AG04450 (cell line): Measurements from ENCODE around the gene KCNK13. TPM values are rescaled to one million over a fixed set of nuclear protein-coding genes. Genes with fewer than 3 reads are reported as not detected.
"Not testable (repeated sequence)": the region's sequence is repeated elsewhere in the genome, so short reads cannot be mapped to it uniquely, and the experiment has no call there.

Source experiments
- CTCF ChIA-PET: fragments of 300-600, 350-600 bp; formaldehyde crosslinking; extraction: SDS; loops from one replicate; lab custom pipeline; 2022; ENCODE audit warnings: antibody characterized with exemption, inconsistent platforms; lab: Charles Lee
- POLR2A ChIA-PET: fragments of 350-600 bp; formaldehyde crosslinking; extraction: SDS; loops from one replicate; lab custom pipeline; 2021; ENCODE audit warnings: antibody characterized with exemption, inconsistent platforms; lab: Yijun Ruan, JAX
- DNase-seq: peaks from one replicate; pipeline ENCODE4 v3.0.0-alpha.2; 2011; ENCODE audit warnings: low read depth, low spot score
- H3K27ac ChIP-seq: one replicate; pipeline ENCODE4 v1.5.1; 2012; ENCODE audit warnings: low read depth, low read length, control low read depth
- H3K27me3 ChIP-seq: one replicate; pipeline ENCODE4 v1.6.0; 2012; ENCODE audit warnings: low read length; ENCODE audit not compliant: control insufficient read depth, insufficient read depth
- H3K4me3 ChIP-seq: 2 replicates; pipeline ENCODE4 v1.5.1; 2011; ENCODE audit warnings: mild to moderate bottlenecking, low read depth, low read length, control low read depth
- H3K9me3 ChIP-seq: 2 replicates; pipeline ENCODE4 v1.5.1; 2012; ENCODE audit warnings: low read length; ENCODE audit not compliant: control insufficient read depth, insufficient read depth
- polyA plus RNA-seq: library from polyadenylated mRNA; depleted of rRNA; stranded (reverse); fragments of >200 nt; gene quantifications from 2 replicates; pipeline ENCODE4 v1.2.3, GENCODE V29; 2011
- TF ChIP-seq, protein P1 (sequence below): IDR thresholded peaks from 2 replicates; pipeline ENCODE4 v1.5.1; 2011; ENCODE audit warnings: low read depth, low read length, control low read depth, inconsistent platforms

The KCNK13 gene
- polyA plus RNA-seq, 1 experiment, result not detected

DNA sequence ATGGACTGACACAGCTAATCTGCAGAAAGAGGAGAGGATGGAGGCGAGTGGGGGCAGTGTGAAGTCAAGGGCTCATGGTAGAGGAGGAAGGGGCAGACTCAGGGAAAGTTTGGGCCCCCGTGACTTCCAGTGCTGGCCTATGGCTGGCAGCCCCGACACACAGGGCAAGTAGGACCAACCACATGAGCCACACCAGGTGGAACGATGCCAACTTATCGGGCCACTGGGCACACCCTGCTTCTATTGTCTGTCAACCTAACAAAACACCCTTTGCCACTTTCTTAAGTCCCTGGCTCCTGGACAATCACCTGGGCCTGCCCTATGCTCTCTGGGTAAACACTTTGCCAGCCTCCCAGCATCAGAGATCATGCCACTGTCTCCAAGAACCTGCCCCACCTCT is 129.4 kb downstream of the KCNK13 start:
- ChIA-PET POLR2A (no interaction called here), CTCF (no interaction called here)
- no peak overlapping the region for H3K4me3 ChIP-seq
- H3K27ac ChIP-seq, result no peak overlapping the region
- no peak for DNase-seq
- H3K27me3 ChIP-seq, result peaks cover 4% of the 10 kb centered on the region
- H3K9me3 ChIP-seq, result no peaks in the 10 kb centered on the region
- TF ChIP-seq, protein P1, sequence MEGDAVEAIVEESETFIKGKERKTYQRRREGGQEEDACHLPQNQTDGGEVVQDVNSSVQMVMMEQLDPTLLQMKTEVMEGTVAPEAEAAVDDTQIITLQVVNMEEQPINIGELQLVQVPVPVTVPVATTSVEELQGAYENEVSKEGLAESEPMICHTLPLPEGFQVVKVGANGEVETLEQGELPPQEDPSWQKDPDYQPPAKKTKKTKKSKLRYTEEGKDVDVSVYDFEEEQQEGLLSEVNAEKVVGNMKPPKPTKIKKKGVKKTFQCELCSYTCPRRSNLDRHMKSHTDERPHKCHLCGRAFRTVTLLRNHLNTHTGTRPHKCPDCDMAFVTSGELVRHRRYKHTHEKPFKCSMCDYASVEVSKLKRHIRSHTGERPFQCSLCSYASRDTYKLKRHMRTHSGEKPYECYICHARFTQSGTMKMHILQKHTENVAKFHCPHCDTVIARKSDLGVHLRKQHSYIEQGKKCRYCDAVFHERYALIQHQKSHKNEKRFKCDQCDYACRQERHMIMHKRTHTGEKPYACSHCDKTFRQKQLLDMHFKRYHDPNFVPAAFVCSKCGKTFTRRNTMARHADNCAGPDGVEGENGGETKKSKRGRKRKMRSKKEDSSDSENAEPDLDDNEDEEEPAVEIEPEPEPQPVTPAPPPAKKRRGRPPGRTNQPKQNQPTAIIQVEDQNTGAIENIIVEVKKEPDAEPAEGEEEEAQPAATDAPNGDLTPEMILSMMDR, result no peak

DNA sequence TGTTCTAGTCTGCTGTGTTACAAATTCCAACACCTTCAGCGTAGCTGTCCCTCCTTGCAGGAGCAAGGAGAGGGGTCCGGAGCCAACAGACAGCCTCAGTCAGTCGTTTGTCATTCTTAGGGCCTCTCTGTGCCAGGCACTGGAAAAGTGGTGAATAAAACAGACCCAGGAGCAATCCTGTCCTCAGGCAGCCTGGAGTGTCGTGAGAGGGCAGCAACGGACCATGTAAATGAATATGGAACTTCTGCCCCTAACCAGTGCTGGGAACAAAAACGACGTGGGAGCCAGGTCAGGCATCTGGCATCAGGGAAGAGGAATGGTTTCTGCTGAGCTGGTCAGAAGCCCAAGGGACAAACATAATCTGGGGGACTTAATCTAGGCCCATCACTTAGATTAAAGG is 129.8 kb downstream of the KCNK13 start:
- ChIA-PET POLR2A (no interaction called here), CTCF (no interaction called here)
- no peak for DNase-seq
- Histone ChIP-seq H3K27ac (no peak overlapping the region), H3K27me3 (peaks cover 4% of the 10 kb centered on the region), H3K9me3 (no peaks in the 10 kb centered on the region), H3K4me3 (no peak overlapping the region)
- TF ChIP-seq, protein P1, result no peak

DNA sequence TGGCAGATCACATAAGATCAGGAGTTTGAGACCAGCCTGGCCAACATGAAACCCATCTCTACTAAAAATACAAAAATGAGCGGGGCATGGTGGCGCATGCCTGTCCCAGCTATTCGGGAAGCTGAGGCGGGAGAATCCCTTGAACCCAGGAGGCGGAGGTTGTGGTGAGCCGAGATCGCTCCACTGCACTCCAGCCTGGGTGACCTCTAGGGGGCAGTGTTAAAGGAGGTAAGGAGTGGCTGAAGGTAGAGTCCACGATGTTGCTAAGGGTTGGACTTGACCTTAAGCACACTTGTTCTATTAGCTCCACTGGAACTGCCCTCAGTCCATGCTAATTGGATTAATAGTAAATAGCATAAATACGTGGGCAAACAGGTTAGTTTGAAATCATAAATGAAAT is 132.1 kb downstream of the KCNK13 start:
- Histone ChIP-seq H3K27ac (no peak overlapping the region), H3K27me3 (peaks cover 4% of the 10 kb centered on the region), H3K4me3 (no peak overlapping the region), H3K9me3 (no peaks in the 10 kb centered on the region)
- TF ChIP-seq, protein P1, result peak; percentile 26
- POLR2A ChIA-PET, result no interaction called here
- CTCF ChIA-PET, result no interaction called here
- DNase-seq, result no peak

- ChIA-PET POLR2A (no interaction called here), CTCF (no interaction called here)
- Histone ChIP-seq H3K9me3 (no peaks in the 10 kb centered on the region), H3K27me3 (peaks cover 2% of the 10 kb centered on the region), H3K27ac (no peak overlapping the region), H3K4me3 (no peak overlapping the region)
- TF ChIP-seq, protein P1, result no peak
- no peak for DNase-seq
These were observed 132.9 kb downstream of the KCNK13 start for GRCh38 chr14:90194706-90195105.

DNA sequence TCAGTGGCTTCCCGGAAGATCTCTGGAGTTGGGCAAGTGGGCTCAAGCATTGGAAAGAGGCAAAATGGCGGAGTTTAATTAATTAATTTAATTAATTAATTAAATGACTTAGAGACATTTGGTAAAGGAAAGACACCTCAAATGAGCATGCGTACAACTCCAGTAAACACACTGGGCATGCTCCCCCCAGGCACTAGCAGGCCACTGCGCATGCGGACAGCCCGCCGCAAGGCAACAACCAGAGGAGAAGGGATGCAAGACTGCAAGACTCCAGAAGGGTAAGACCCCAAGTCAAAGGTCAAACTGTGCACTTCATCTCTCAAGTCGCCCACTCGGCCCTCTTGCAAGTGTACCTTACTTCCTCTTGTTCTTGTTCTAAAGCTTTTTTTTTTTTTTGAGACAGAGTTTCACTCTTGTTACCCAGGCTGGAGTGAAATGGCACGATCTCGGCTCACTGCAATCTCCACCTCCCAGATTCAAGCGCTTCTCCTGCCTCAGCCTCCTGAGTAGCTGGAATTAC is 136.8 kb downstream of the KCNK13 start:
- Histone ChIP-seq H3K27me3 (no peaks in the 10 kb centered on the region), H3K27ac (no peak overlapping the region), H3K4me3 (no peak overlapping the region), H3K9me3 (no peaks in the 10 kb centered on the region)
- DNase-seq, result no peak
- TF ChIP-seq, protein P1, result no peak
- POLR2A ChIA-PET, result no interaction called here
- CTCF ChIA-PET, result no interaction called here

DNA sequence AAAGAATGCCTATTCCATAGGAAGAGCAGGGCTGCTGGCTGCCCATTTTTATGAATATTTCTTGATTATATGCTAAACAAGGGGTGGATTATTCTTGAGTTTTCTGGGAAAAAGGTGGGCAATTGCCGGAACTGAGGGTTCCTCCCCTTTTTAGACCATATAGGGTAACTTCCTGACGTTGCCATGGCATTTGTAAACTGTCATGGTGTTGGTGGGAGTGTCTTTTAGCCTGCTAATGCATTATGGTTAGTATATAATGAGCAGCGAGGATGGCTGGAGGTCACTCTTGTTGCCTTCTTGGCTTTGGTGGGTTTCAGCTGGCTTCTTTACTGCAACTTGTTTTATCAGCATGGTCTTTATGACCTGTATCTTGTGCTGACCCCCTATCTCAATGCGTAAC is 138.8 kb downstream of the KCNK13 start:
- H3K9me3 ChIP-seq, CTCF ChIA-PET, DNase-seq, H3K4me3 ChIP-seq, POLR2A ChIA-PET, H3K27ac ChIP-seq, H3K27me3 ChIP-seq: not testable (repeated sequence)
